SK-N-MC (cell line): ENCODE data around the gene LRP2BP.

Experiments used
- EZH2 ChIP-seq: fragments of 200-600 bp; sonication (generic); IDR thresholded peaks from one replicate; pipeline ENCODE4 v1.6.1; 2017; ENCODE audit warnings: antibody characterized with exemption
- FOXP2 ChIP-seq: optimal IDR thresholded peaks from 2 replicates; pipeline ENCODE3; 2011; ENCODE audit warnings: mild to moderate bottlenecking, moderate library complexity; ENCODE audit not compliant: insufficient read depth; ENCODE audit errors: extremely low read length, control extremely low read depth
- POLR2AphosphoS5 ChIP-seq: IDR thresholded peaks from 2 replicates; pipeline ENCODE4 v1.6.1; 2012; ENCODE audit warnings: mild to moderate bottlenecking, low read depth, low read length, borderline replicate concordance

DNA sequence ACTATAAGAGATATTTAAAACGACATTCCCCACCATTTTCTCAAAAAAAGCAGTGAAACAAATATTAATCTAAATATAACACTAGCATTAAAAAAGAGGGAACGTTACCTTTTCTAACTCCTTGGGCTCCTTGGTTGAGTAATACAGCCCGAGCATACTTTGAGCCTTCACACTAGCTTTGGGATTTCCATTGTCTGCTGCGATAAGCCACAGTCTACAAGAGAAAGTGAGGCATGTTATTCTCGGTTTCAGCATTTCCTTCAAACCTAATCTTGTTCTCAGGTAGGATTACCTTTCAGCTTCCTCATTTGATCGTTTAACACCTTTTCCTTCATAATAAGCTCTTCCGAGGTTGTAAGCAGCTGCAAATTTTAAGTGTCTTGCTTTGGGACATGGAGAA, 21.7 kb downstream of the LRP2BP start:
- TF ChIP-seq POLR2AphosphoS5 (no peak), EZH2 (no peak), FOXP2 (no peak)
